NOMO-1 treated with DMSO at 0.1 percent for 48 hours (cell line): ENCODE results near the gene CCDC28B.
A peak's percentile ranks its signal among the peaks of the same experiment; 100 is the strongest.

Experiments
- DNase-seq: peaks from one replicate; lab custom pipeline; 2025; ENCODE audit not compliant: unreplicated experiment; lab: John Stamatoyannopoulos, UW

CCDC28B gene

DNA sequence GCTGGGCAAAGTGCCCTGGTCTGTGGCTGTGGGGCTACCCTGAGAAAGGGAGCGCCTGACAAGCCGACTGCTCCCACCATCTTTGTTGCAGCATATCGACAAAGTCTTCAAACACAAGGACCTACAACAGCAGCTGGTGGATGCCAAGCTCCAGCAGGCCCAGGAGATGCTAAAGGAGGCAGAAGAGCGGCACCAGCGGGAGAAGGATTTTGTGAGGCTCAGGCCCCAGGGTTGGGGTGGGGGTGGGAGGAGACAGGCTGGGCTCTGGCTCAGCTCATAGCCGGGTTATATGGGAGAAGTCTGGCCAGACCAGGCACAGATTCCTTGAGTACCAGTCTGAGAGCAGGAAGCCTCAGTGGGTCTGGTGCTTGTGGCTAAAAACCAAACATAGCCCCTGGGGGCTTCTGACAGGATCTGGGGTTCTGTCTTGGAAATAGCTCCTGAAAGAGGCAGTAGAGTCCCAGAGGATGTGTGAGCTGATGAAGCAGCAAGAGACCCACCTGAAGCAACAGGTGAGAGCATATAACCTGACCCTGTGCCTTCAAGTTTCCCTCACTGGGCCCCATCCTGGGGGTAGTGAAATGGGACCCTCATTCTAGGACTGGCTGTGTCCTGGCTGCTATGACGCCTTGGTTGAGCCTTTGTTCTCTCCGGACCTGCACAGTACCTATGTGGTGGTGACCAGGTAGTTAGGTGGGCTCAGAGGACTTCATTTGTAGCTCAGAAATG, 8.0 kb upstream of the CCDC28B start:
- no peak for DNase-seq

- no peak for DNase-seq
These were observed 5.4 kb upstream of the CCDC28B start for GRCh38 chr1:32194984-32195383.

GRCh38 chr1:32195531-32195930, 4.9 kb upstream of the CCDC28B start:
- DNase-seq: no peak

DNA sequence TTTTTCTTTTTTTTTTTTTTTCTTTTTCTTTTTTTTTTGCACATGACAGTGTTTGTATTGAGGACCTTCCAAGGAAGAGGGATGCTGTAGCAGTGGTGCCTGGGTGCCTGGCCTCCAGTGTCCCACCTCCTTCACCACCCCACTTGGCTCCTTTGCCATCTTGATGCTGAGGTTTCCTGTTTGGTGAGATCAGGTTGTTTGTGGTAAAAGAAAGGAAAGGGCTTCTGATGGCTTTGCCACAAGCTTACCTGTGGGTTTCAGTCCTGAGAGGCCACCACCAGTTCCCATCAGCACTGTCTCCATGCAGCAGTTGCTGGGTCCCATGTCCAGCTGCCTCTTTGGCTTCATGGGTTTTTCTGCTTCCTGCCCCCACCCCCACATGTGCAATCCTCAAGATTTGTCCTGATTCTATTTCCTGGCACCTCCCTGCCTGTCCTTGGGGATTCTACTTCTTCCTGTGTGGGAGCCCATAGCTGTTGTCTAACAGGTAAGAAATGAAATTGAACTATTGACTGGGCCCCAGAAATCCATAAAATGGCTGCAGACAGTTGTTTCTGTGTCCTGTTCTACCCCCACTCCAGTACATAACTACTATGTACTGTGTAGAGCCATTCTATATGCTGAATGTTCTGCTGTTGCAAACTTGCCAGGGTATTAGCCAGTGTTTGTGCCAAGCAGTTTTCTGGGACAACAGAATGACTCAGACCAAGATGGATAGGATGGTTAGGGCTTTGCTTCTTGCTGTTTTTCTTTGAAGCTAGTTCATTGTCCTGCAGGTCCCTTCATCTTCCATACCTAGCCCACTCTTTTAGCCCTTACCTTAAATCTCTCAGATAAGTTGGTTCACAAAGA, 4.2 kb upstream of the CCDC28B start:
- DNase-seq: no peak

GRCh38 chr1:32197074-32197473, 3.3 kb upstream of the CCDC28B start:
- no peak for DNase-seq

DNA sequence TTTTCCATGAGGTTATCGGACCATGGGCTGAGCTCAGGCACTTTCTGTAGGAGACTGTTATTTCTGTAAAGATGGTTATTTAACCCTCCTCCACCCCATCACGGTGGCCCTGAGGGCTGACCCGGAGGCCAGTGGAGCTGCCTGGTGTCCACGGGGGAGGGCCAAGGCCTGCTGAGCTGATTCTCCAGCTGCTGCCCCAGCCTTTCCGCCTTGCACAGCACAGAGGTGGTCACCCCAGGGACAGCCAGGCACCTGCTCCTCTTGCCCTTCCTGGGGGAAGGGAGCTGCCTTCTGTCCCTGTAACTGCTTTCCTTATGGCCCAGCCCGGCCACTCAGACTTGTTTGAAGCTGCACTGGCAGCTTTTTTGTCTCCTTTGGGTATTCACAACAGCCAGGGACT, 2.6 kb upstream of the CCDC28B start:
- DNase-seq: no peak

DNA sequence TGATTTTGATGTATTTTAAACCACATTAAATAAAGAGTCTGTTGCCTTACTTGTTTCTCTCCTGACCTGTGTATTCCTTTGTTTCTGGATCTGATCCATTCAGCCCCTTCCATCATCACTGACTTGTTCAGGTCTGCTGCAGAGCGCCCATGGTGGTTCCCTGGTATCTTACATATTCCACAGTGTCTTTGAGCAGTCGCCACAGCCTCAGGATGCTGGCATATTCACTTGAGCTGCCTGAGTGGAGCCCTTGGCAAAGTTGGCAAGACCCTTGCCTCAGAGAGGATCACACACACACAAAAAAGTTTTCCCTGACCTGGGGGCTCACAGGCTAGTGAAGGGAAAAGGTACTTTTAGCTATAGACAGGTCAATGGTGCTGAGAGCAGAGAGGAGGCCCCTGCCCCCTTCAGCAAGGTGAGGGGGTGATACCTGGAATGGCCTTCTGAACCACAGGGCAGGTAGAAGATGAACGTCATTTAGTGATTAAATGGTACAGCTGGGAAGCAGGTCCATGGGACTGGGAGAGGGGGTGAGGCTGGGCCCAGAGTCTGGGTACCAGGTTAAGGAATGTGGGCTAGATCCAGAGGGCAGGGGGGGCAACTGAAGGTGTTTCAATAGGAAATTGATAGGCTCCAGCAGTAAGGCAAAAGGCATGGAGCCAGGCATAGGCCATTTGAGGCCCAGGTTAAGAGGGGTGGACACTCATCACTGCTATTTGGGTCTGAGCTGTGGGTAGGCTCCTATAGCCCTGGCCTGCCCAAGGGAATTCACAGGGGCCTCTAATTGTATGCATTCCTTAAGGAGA, 2.0 kb upstream of the CCDC28B start:
- no peak for DNase-seq

- DNase-seq: no peak
These were observed 1.2 kb upstream of the CCDC28B start for GRCh38 chr1:32199043-32199716.

- no peak for DNase-seq
These were observed 700 bp upstream of the CCDC28B start for GRCh38 chr1:32199717-32200072.

DNA sequence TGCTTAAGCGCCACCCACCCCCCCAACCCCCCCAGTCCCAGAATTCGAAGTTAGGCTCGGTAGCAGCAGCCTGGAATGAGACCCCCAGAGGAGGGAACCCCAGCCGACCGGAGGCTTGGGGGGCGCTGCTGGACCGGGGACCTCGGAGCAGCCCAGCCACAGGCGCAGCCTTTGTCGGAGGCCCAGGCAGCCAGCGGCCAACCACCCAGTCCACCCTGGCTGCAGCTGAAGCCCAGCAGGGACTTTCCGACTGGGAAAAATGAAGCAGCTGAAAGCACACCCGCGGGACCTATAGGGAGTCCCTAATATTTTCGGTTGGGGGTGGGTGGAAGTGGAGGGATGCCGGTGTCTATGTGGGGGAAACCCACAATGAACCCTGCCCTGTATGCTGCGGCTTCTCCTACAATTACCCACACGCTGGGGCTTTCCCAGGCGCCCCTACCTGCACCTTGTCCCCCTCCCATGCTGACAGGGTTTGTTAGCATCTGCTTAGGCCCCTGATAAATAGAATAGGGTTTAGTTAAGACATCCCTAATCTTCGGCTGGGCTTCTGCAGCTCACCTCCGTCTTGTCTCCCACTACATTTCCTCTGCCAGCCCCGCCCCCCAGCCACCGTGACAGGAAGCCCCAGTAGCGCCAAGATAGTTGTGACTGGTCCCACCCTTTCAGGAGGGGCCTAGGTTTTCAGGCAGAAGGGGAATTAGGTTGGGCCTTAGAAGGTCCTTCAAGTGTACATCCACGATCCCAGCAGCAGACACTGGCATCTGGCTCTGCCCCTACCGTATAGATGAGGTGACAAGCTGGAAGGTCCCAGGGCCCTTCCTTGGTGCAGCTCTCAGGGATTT, 838 bp downstream of the CCDC28B start:
- DNase-seq: peak; percentile 63

DNA sequence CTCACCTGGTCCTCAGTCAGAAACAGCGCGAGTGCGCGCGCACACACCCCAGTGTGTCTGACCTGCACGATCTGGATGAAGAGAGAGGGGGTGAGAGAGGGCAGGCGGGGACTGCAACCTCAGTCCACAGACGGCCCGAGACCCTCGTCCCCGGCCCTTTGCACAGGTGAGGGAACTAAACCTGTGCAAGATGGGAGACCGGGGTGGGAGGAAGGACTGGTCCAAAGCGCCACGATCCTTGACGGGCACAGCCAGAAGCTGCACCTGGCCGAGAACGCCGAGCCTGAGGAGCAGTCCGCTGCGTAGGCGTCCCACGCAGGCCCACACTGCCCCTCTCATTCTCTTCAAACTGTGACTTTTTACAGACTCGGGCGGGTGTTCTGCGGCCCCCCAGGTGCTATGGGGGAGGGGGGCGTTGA, 4.6 kb downstream of the CCDC28B start:
- DNase-seq: no peak

DNA sequence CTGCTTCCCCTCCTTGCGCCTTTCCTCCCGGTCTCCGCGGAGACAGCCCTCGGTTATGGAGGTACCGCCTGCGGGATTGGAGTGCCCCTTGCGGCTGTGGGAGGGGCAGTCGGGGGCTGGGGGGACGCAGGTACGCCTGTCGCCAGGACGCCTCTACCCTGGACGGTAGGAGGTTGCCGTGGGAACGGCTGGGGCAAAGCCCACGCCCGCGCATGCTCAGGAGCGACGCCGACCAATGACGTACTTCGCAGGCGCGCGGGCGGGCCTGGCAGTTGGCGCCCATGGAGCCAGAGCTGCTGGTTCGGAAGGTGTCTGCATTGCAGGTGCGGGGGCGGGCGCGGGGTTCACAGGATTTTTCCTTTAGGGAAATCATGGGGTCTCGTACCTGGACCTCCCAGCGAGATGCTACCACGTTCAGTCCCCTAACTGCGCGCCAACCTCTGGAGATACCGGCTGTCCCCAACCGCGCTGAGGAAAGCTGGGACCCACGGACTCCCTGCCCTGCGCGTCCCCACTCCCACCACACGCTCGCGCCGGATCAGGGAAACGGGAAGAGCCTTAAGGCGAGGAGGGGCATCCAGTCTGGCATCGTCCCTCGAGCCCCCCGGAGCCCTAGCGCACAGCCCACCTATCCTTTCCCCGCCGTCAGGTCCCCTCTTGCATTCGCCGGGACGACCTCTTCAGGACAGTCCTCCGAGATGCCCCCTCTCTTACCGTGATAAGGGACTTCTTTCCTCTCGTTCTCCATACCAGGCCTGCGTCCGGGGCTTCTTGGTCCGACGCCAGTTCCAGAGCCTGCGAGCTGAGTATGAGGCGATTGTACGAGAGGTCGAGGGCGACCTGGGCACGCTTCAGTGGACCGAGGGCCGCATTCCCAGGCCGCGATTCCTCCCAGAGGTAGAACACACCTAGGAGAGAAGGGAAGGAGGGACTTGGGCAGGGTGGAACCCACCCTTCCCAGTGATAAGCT, 5.3 kb downstream of the CCDC28B start, which contains the start of gene IQCC:
IQCC (plus strand) TSS at position 271 of the 970 bp plus-strand sequence; CDS start at position 282, 11 bp downstream.
- DNase-seq: peak; percentile 75

- DNase-seq: no peak
These were observed 8.1 kb downstream of the CCDC28B start for GRCh38 chr1:32208469-32208868.

DNA sequence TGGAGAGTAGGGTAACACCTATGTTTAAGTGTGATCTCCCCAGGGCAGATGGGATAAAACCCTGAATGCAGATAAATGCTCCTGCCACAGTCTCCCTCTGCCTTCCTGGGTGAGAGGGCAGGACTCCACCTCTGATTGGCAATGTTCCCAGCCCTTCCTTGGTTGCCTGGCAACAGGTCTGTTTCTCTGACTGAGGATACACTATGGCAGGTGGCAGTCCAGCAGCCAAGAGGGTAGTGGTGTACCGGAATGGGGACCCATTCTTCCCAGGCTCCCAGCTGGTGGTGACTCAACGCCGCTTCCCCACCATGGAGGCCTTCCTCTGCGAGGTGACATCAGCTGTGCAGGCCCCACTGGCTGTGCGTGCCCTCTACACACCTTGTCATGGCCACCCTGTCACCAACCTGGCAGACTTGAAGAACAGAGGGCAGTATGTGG, 8.5 kb downstream of the CCDC28B start, which contains the start of gene DCDC2B:
DCDC2B (plus strand) TSS at position 199 of the 438 bp plus-strand sequence; CDS start at position 204, 5 bp downstream.
- no peak for DNase-seq

- DNase-seq: peak; percentile 50
These were observed 15.5 kb downstream of the CCDC28B start for GRCh38 chr1:32215629-32216480.

DNA sequence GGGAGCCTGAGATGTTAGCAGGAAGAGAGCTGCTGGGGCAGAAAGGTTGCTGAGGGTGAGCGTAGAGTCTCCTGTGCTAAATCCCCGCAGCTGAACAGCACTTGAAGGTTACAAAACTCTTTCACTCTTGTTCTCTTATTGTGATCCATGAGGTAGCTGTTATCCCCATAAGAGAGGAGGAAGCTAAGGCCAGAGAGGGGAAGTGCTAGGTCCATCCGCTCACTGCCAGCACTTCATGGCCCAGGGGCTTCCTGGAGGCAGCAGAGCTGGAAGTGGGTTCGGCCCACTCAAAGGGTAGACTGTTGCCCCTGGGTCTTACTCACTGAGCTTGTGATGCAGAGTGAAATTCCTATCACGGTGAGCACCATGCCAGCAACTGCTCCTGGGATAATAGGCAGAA, 16.2 kb downstream of the CCDC28B start:
- no peak for DNase-seq

DNA sequence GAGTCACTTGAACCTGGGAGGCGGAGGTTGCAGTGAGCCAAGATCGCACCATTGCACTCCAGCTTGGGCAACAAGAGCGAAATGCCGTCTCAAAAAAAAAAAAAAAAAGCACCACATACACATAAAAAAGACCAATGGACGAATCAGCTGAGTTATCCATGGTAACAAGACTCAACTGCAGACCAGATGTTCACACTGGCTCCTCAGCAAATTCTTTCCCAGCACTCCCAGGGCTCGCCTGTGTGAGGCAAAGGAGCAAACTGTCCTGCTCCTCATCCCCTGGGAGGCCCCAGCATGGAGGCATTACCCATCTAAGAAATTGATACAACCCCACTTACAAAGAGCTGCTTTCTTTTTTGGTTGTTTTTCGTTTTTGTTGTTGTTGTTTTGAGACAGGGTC, 18.6 kb downstream of the CCDC28B start:
- DNase-seq: no peak
